HUDEP-2 (cell line): ENCODE results near the gene SEPTIN6.
"Not testable (repeated sequence)": the region's sequence is repeated elsewhere in the genome, so short reads cannot be mapped to it uniquely, and the experiment has no call there.

Experiments used
- DNase-seq, 76 experiments: peaks; one replicate each; lab custom pipeline; 2025; ENCODE audit not compliant: unreplicated experiment in 76 of 76; lab: John Stamatoyannopoulos, UW

Gene SEPTIN6

GRCh38 chrX:119692191-119693039 is 553 bp downstream of the SEPTIN6 start:
- DNase-seq: peak in 9 of 76 experiments; percentile 0 to 17 (median 4)

DNA sequence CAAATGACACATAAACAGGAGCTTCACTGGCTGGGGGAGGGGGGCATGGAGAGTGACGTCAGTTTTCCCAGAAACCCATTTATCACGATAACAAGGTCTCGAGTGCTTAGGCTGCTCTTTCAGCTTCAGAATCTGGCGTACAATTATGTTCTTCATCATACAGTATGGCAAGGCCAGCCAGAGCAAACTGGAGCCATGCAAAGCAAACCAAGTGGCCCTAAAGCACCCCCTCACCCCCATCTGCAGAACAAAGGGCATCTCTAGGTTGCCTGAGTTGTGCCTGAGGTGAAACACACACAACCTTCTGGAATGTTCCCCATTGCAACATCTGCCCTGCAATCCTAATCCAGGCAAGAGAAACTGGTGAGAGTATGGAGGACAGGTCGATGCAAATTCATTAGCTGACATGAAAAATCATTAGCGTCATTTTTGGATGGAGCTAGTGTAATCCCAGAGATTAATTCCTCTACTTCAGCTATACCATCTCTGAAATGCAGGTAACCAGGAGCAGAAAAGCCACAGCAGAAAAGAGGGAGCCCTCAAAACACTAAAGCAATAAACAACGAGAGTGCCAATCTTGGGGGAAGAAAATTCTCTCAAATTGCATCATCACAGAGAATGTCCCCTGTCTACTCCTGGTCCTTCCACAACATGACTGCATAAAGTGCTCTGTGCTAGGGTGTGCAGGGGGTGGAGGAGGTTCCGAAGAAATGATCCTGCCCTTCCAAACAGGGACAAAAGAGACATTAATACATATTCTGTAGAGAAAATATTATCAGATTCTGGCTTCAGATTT is 1.8 kb downstream of the SEPTIN6 start:
- peak in 5 of 76 experiments; percentile 0 to 8 (median 1) for DNase-seq

GRCh38 chrX:119688911-119689321 is 4.1 kb downstream of the SEPTIN6 start:
- DNase-seq: no peak

GRCh38 chrX:119687661-119688413 is 5.1 kb downstream of the SEPTIN6 start:
- DNase-seq: no peak

DNA sequence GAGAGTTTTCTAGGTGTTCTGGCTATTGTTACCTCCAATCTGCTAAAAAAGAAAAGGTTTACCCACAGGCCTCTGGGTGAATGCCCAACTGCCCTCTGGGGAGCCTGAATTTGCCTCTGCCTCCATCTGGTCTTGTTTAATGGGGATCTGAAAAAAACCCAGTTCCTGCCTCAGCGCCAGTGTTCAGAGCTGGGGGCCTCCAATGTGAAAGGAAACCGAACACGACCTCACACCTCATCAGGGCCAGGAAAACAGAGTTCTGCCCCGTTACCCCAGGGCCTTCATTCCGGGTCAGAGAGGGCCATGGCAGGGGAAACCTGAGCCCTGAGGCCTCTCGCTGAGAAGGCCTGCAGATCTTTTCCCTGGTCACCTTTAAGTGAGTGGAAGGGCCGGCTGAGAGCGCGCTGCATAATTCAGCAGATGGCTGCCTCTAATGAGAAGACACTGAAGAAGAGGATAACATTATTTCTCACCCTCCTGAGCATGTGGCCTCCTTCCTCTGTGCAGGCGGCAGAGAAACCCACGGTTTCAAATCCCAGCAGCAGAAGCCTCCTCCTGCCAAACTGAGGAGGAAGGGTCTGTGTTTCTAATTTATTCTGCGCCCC is 6.8 kb downstream of the SEPTIN6 start:
- no peak for DNase-seq

DNA sequence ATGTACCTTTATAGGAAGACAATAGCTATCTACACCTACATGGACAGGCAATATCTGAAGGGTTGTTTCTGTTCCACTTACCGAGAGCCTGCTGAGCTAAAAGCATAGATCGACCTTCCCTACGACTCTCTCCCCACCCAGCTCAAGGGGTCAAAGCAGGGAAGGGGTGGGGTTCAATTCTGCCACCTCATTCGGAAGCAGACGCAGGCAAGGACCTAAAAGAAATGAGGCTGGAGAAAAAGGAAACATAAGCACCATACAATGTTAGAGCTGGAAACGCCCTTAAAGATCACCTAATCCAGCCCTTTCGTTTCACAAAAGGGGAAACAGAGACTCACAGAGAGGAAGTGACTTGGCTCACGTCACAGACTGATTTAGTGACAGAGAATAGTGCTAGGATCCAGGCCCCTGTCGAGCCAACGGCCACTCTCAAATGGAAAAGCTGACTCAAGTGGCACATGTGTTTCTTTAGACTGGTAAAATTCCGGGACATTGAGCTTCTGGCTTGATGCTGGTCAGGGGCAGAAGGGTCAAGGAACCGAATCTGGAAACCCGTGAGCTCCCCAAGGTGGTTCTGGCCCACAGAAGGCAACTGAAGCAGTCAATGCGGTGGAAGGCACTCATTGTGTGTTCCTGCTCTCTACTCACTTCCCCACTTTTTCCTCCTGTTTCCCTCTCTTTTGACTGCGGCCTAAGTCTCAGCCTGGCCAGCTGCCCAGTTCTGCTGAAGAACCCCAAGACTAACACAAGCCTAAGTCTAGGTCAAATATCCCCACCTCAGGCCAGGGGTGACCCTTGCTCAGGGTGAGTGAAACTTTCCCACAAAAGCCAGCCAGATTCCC is 7.5 kb downstream of the SEPTIN6 start:
- no peak for DNase-seq

DNA sequence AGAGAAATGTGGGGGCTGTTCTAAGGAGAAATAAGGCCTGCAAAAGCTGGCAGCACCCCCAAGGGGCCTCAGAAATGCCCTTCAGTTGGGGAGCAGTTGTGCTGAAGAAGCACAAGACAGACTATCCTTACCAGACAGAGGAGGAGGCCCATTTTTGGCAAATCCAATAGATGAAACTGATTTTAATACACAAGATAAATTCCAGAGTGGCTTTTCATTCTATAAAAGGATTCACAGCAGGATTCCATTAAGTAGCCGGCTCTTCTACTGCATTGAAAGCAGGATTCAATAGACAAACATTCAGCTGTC is 8.1 kb downstream of the SEPTIN6 start:
- DNase-seq: no peak

GRCh38 chrX:119684312-119684711 is 8.7 kb downstream of the SEPTIN6 start:
- not testable (repeated sequence) for DNase-seq

GRCh38 chrX:119682019-119682989 is 10.7 kb downstream of the SEPTIN6 start:
- DNase-seq: no peak

DNA sequence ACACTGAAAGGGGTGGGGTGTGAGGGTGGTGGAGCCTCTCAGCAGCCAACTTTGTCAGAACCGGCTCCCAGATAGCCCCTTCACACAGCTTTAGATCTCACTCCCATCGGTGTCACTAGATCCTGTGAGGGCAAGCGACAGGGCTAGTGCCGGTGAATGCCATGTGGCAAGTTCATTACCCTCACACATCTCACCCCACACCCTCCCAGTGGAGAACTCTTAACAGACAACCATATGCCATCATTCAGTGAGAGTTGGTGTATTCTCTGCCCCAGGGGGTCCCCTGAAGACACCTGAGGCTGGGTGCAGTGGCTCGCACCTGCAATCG is 15.3 kb downstream of the SEPTIN6 start:
- DNase-seq: no peak

GRCh38 chrX:119676949-119677653 is 15.9 kb downstream of the SEPTIN6 start:
- DNase-seq: no peak

GRCh38 chrX:119673336-119673735 is 19.6 kb downstream of the SEPTIN6 start:
- no peak for DNase-seq

- no peak for DNase-seq
These were observed 20.5 kb downstream of the SEPTIN6 start for GRCh38 chrX:119672426-119672825.

- DNase-seq: no peak
These were observed 23.4 kb downstream of the SEPTIN6 start for GRCh38 chrX:119669424-119670037.

- no peak for DNase-seq
These were observed 25.7 kb downstream of the SEPTIN6 start for GRCh38 chrX:119667111-119667878.

GRCh38 chrX:119664877-119665276 is 28.1 kb downstream of the SEPTIN6 start:
- not testable (repeated sequence) for DNase-seq

DNA sequence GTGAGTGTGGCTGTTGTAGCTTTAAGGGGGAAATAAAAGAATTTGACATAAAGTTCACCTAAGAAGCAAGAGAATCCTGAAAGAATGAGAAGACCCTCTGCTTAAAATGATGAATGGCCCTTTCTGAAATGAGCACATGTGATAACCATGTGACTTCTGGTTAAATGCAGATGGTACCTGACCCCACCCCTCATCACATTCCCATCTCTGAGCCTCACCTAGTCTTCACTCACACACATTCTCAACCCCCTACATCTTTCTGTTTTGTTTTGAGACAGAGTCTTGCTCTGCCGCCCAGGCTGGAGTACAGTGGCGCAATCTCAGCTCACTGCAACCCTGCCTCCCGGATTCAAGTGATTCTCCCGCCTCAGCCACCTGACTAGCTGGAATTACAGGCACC is 31.5 kb downstream of the SEPTIN6 start:
- DNase-seq: no peak
